GM23248 (cell line): ENCODE measurements around the gene PRR33.

Source experiments
- EZH2 ChIP-seq: fragments of 200-600 bp; sonication (generic); IDR thresholded peaks from 2 replicates; pipeline ENCODE4 v1.6.1; 2018; ENCODE audit warnings: antibody characterized with exemption, mild to moderate bottlenecking; ENCODE audit not compliant: insufficient read depth, poor library complexity, severe bottlenecking
- EZH2phosphoT487 ChIP-seq: fragments of 200-600 bp; sonication (generic); IDR thresholded peaks from 2 replicates; pipeline ENCODE4 v1.6.1; 2018; ENCODE audit warnings: antibody characterized with exemption, moderate library complexity, mild to moderate bottlenecking, low read depth; ENCODE audit not compliant: insufficient read depth

DNA sequence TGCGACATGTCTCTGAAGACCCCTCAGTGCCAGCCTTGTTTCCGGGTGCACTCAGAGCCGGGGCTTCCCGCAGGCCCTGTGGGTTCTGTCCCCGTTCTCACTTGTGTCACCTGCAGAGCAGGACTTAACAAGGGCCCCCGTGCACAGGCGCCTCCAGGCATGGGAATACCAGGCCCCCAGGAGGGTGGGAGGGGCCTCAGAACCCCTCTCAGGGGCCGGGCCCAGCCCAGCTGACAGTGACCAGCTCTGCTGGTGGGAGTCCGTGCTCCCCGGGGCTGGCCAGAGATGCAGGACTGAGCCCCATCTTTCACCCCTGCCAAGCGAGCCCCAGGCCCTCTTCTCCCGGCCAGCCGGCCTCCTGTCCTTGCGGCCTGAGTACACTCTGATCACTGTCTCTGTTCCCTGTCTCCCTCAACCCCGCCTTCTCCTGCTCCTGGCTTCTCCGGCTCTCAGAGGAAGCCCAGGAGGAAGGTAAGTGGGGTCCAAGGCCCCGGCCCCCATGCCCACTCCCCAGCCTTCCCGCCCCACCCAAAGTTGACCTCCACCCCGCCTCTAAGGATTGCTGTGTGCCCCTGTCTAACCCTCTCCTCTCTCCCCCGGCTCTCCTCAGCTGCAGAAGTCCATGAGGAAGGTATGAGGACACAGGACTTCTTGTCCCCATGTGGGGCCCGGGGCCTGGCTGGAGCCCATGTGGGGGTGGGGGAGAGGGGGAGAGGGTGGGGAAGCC is 33.1 kb upstream of the PRR33 start:
- TF ChIP-seq EZH2phosphoT487 (no peak), EZH2 (no peak)
